ENCODE results near the gene SH3TC1.

DNA sequence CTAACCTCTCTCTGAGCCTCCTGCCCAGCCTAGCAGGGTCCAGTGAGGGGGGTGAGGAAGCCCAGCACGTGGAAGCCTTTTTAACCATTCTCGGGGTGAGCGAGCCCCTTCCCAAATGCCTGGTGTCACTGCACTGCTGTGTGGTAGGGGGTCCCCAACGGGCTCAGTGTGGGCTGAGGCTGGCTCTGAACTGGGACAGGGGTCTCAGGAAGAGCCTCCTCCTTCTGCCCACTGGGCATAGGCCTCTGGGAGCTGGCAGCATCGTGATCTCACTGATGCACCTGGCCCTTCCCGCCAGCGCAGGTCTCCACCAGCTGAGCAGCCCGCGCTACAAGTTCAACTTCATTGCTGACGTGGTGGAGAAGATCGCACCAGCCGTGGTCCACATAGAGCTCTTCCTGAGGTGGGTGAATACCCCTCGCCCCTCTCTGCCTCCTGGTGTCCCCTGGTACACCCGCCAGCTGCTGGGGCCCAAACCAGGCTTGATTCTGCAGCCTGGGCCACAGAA lies 83.1 kb downstream of the SH3TC1 start:
- TF ChIP-seq POLR2A (IDR thresholded peaks at IDR 0.05; ENCODE audit: low read length) (no peak), GATA1 (IDR thresholded peaks at IDR 0.05; ENCODE audit: low read depth, low read length) (no peak)

Measured in erythroblast (primary cell).